HCT116 (cell line): ENCODE measurements around the gene TGFBR3L. TPM values are rescaled to one million over a fixed set of nuclear protein-coding genes. Genes with fewer than 3 reads are reported as not detected.

Experiments
- ATAC-seq: fragments of 200-7000 bp; cut with Tn5 transposase; 2 replicates; pipeline ENCODE4 v1.9.1; 2020; ENCODE audit warnings: mild to moderate bottlenecking, moderate library complexity
- BruUV-seq: library from RNA; stranded (reverse); fragments of 400-500 nt; replicated peaks from 2 replicates; lab custom pipeline; 2021; lab: Mats Ljungman, UMichigan
- CTCF ChIA-PET: fragments of 300-600 bp; sonication (Branson Sonifier 250); formaldehyde crosslinking; loops from one replicate; lab custom pipeline; 2021; ENCODE audit warnings: antibody characterized with exemption; lab: Charles Lee
- POLR2A ChIA-PET: fragments of 300-600, 350-600 bp; sonication (Branson Sonifier 250); formaldehyde crosslinking; loops from one replicate; lab custom pipeline; 2021; ENCODE audit warnings: antibody characterized with exemption; lab: Charles Lee
- RAD21 ChIA-PET, 2 experiments: fragments of 300-600 bp; sonication (Branson Sonifier 250); formaldehyde crosslinking; loops; one replicate each; lab custom pipeline; 2023; ENCODE audit warnings: low total read pairs in 2 of 2; ENCODE audit not compliant: uncharacterized antibody in 2 of 2, unreplicated experiment in 2 of 2, low non-redundant PET in 1 of 2; lab: Charles Lee
- DNase-seq: peaks from one replicate; pipeline ENCODE4 v3.0.0-alpha.2; 2010; ENCODE audit warnings: low read depth, low spot score
- H2AFZ ChIP-seq: fragments of 200-600 bp; shearing (Covaris generic), sonication (generic); 2 replicates; pipeline ENCODE4 v1.6.1; 2017; ENCODE audit warnings: low read depth, mixed run types, mixed read lengths, antibody characterized with exemption, low read length; ENCODE audit not compliant: poor library complexity, severe bottlenecking
- H3K27ac ChIP-seq: 2 replicates; pipeline ENCODE4 v1.5.1; 2012; ENCODE audit warnings: low read depth, low read length
- H3K27me3 ChIP-seq: fragments of 200-600 bp; sonication (generic); 2 replicates; pipeline ENCODE4 v1.6.1; 2016; ENCODE audit warnings: mixed run types, low read length, mixed read lengths; ENCODE audit not compliant: insufficient read depth
- H3K36me3 ChIP-seq, 2 experiments: fragments of 200-500 bp in 1 of 2; fragments of 200-600 bp in 1 of 2; sonication (Bioruptor generic) in 1 of 2; sonication (generic) in 1 of 2; 2 replicates each; pipeline versions ENCODE4 v1.5.1 to v1.6.1; 2014 to 2016; ENCODE audit warnings: low read length in 2 of 2, inconsistent platforms in 1 of 2, mixed read lengths in 1 of 2, mixed run types in 1 of 2; ENCODE audit not compliant: insufficient read depth in 2 of 2, control insufficient read depth in 1 of 2
- H3K4me1 ChIP-seq, 2 experiments: fragments of 200-600 bp in 1 of 2; sonication (generic) in 1 of 2; 2 replicates each; pipeline versions ENCODE4 v1.5.1 to v1.6.1; 2012 to 2017; ENCODE audit warnings: low read length in 2 of 2, inconsistent platforms in 1 of 2, mild to moderate bottlenecking in 1 of 2, mixed read lengths in 1 of 2, mixed run types in 1 of 2, moderate library complexity in 1 of 2; ENCODE audit not compliant: insufficient read depth in 2 of 2, control insufficient read depth in 1 of 2
- H3K4me2 ChIP-seq: fragments of 200-600 bp; sonication (generic); 2 replicates; pipeline ENCODE4 v1.6.1; 2017; ENCODE audit warnings: mixed run types, low read length, mixed read lengths
- H3K4me3 ChIP-seq, 2 experiments: fragments of 200-600 bp in 1 of 2; sonication (generic) in 1 of 2; replicated peaks in 1 of 2; 2 replicates each; pipeline ENCODE4 v1.5.1; 2011 to 2016; ENCODE audit warnings: low read length in 2 of 2, control low read depth in 1 of 2, low read depth in 1 of 2, mild to moderate bottlenecking in 1 of 2, mixed read lengths in 1 of 2, mixed run types in 1 of 2
- H3K79me2 ChIP-seq: fragments of 200-600 bp; sonication (generic); 2 replicates; pipeline ENCODE4 v1.6.1; 2017; ENCODE audit warnings: mild to moderate bottlenecking, mixed run types, low read length, moderate library complexity, mixed read lengths; ENCODE audit not compliant: insufficient read depth
- H3K9ac ChIP-seq: fragments of 200-600 bp; sonication (generic); 2 replicates; pipeline ENCODE4 v1.6.1; 2016; ENCODE audit warnings: low read length, mixed read lengths
- H3K9me2 ChIP-seq: fragments of 200-600 bp; sonication (generic), shearing (Covaris generic); 2 replicates; pipeline ENCODE4 v1.6.1; 2017; ENCODE audit warnings: mixed run types, mild to moderate bottlenecking, moderate library complexity; ENCODE audit not compliant: insufficient read depth
- H3K9me3 ChIP-seq, 2 experiments: fragments of 200-500 bp in 1 of 2; fragments of 200-600 bp in 1 of 2; sonication (Bioruptor generic) in 1 of 2; sonication (generic) in 1 of 2; 2 replicates each; pipeline ENCODE4 v1.6.1; 2014 to 2017; ENCODE audit warnings: low read length in 2 of 2, mixed read lengths in 2 of 2, inconsistent platforms in 1 of 2, low read depth in 1 of 2, mild to moderate bottlenecking in 1 of 2, mixed run types in 1 of 2, moderate library complexity in 1 of 2; ENCODE audit not compliant: control insufficient read depth in 1 of 2, insufficient read depth in 1 of 2
- H4K20me1 ChIP-seq: fragments of 200-600 bp; sonication (generic), shearing (Covaris generic); 2 replicates; pipeline ENCODE4 v1.6.1; 2017; ENCODE audit warnings: mixed run types, mild to moderate bottlenecking, moderate library complexity; ENCODE audit not compliant: insufficient read depth
- CBX3 ChIP-seq: IDR thresholded peaks from 2 replicates; pipeline ENCODE4 v1.6.1; 2012; ENCODE audit warnings: low read depth
- CEBPB ChIP-seq: IDR thresholded peaks from 2 replicates; pipeline ENCODE4 v1.6.1; 2012; ENCODE audit warnings: low read depth
- EGR1 ChIP-seq: IDR thresholded peaks from 2 replicates; pipeline ENCODE4 v1.6.1; 2012; ENCODE audit warnings: low read depth
- EZH2 ChIP-seq: fragments of 200-600 bp; sonication (generic); IDR thresholded peaks from 2 replicates; pipeline ENCODE4 v1.6.1; 2017; ENCODE audit warnings: antibody characterized with exemption, mixed run types
- EZH2phosphoT487 ChIP-seq: fragments of 200-600 bp; IDR thresholded peaks from 2 replicates; pipeline ENCODE4 v1.6.1; 2018; ENCODE audit warnings: antibody characterized with exemption, borderline replicate concordance
- FOSL1 ChIP-seq: IDR thresholded peaks from 2 replicates; pipeline ENCODE4 v1.6.1; 2012; ENCODE audit warnings: low read depth
- POLR2A ChIP-seq: IDR thresholded peaks from 2 replicates; pipeline ENCODE4 v1.7.0; 2011; ENCODE audit warnings: borderline replicate concordance; ENCODE audit not compliant: insufficient read depth, insufficient read length; ENCODE audit errors: extremely low read depth
- RAD21 ChIP-seq: IDR thresholded peaks from 2 replicates; pipeline ENCODE4 v1.6.1; 2012; ENCODE audit warnings: low read depth, mild to moderate bottlenecking
- SIN3A ChIP-seq: IDR thresholded peaks from 2 replicates; pipeline ENCODE4 v1.6.1; 2012; ENCODE audit warnings: low read depth
- SP1 ChIP-seq: IDR thresholded peaks from 2 replicates; pipeline ENCODE4 v1.6.1; 2012; ENCODE audit warnings: low read depth
- SRF ChIP-seq: IDR thresholded peaks from 2 replicates; pipeline ENCODE4 v1.6.1; 2012; ENCODE audit warnings: low read depth
- TCF7L2 ChIP-seq: IDR thresholded peaks from 2 replicates; pipeline ENCODE4 v1.7.0; 2011; ENCODE audit warnings: borderline replicate concordance, inconsistent platforms; ENCODE audit not compliant: insufficient read depth, insufficient read length; ENCODE audit errors: extremely low read depth
- ZFX ChIP-seq: fragments of 450-650 bp; IDR thresholded peaks from 2 replicates; pipeline ENCODE4 v1.6.1; 2017
- ZNF274 ChIP-seq: fragments of 200-500 bp; sonication (Bioruptor generic); IDR thresholded peaks from 2 replicates; pipeline ENCODE4 v1.6.1; 2014; ENCODE audit warnings: mild to moderate bottlenecking, low read depth, low read length, inconsistent platforms
- intact Hi-C: fragments of 100-400 bp; cut with micrococcal nuclease; formaldehyde crosslinking; loops from 2 replicates; pipeline ENCODE4 v1.10.0; 2022
- total RNA-seq: library from RNA; stranded (reverse); gene quantifications from one replicate; pipeline ENCODE4 v1.2.1, GENCODE V29; 2021; ENCODE audit not compliant: unreplicated experiment
- TF ChIP-seq, protein P1 (sequence below): IDR thresholded peaks from 2 replicates; pipeline ENCODE4 v1.6.1; 2011; ENCODE audit warnings: mild to moderate bottlenecking, low read length, moderate library complexity; ENCODE audit not compliant: insufficient replicate concordance; ENCODE audit errors: extremely low read depth
- TF ChIP-seq, protein P2 (sequence below): IDR thresholded peaks from 2 replicates; pipeline ENCODE4 v1.6.1; 2012

Gene TGFBR3L
- total RNA-seq, 1 experiment from 2014 or later, result 30.9 TPM

DNA sequence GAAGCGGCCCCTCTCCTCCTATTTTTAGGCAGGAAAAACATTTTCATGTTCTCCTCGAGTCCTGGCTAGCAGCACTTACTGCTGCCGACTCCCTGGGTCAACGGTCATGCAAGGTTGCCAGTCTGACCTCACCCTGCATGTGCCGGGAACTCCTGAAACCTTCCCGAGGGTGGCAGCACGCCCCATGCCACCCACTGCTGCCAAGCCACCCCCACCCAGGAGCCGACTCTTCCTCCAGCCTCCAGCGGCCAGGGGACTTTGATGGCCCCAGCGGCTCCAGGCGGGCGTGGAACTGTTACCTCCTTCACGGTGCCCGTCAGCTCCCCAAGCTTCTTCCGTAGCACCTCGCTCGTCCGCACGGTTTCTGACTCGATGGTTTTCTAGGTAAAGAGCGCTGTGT is 20.1 kb downstream of the TGFBR3L start:
- DNase-seq (no peak), ATAC-seq (no peak)
- TF ChIP-seq, protein P1, sequence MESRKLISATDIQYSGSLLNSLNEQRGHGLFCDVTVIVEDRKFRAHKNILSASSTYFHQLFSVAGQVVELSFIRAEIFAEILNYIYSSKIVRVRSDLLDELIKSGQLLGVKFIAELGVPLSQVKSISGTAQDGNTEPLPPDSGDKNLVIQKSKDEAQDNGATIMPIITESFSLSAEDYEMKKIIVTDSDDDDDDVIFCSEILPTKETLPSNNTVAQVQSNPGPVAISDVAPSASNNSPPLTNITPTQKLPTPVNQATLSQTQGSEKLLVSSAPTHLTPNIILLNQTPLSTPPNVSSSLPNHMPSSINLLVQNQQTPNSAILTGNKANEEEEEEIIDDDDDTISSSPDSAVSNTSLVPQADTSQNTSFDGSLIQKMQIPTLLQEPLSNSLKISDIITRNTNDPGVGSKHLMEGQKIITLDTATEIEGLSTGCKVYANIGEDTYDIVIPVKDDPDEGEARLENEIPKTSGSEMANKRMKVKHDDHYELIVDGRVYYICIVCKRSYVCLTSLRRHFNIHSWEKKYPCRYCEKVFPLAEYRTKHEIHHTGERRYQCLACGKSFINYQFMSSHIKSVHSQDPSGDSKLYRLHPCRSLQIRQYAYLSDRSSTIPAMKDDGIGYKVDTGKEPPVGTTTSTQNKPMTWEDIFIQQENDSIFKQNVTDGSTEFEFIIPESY, result no peak
- no peak for TF ChIP-seq EZH2
- no peak for TF ChIP-seq SIN3A
- TF ChIP-seq ZNF274, result no peak
- TF ChIP-seq, protein P2, sequence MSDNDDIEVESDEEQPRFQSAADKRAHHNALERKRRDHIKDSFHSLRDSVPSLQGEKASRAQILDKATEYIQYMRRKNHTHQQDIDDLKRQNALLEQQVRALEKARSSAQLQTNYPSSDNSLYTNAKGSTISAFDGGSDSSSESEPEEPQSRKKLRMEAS, result no peak
- no peak for TF ChIP-seq EZH2phosphoT487
- no peak for TF ChIP-seq CEBPB
- no peak for TF ChIP-seq ZFX
- no peak for TF ChIP-seq FOSL1
- TF ChIP-seq POLR2A, result no peak
- TF ChIP-seq EGR1, result no peak
- no peak for TF ChIP-seq SP1
- TF ChIP-seq SRF, result no peak
- no peak for TF ChIP-seq RAD21
- no peak for TF ChIP-seq TCF7L2
- no peak for TF ChIP-seq CBX3
- H3K27me3 ChIP-seq, result no peaks in the 10 kb centered on the region
- no peaks in the 10 kb centered on the region for H3K9me2 ChIP-seq
- H3K4me3 ChIP-seq, result no peak overlapping the region
- H3K27ac ChIP-seq, result no peak overlapping the region
- no peak overlapping the region for H3K9ac ChIP-seq
- no TSS peak for BruUV-seq
- ChIA-PET RAD21 (no interaction called here), POLR2A (no interaction called here), CTCF (no interaction called here)
- H3K36me3 ChIP-seq, result peaks cover 39 to 47% of the 10 kb centered on the region in 2 experiments
- H3K79me2 ChIP-seq, result peaks cover 13% of the 10 kb centered on the region
- H3K4me1 ChIP-seq, result peaks cover 5 to 13% of the 10 kb centered on the region in 2 experiments
- intact Hi-C loops, result no loop called here
- H2AFZ ChIP-seq, result no peak overlapping the region
- H4K20me1 ChIP-seq, result no peaks in the 10 kb centered on the region
- no peak overlapping the region for H3K4me2 ChIP-seq
- H3K9me3 ChIP-seq, result no peaks in the 10 kb centered on the region
